ENCODE data around the gene TMEM245. TPM values are rescaled to one million over a fixed set of nuclear protein-coding genes. Genes with fewer than 3 reads are reported as not detected.
"Not testable (repeated sequence)": the region's sequence is repeated elsewhere in the genome, so short reads cannot be mapped to it uniquely, and the experiment has no call there.

The TMEM245 gene
- total RNA-seq, 2 experiments from 2014 or later: 22.6 to 24.4 TPM

DNA sequence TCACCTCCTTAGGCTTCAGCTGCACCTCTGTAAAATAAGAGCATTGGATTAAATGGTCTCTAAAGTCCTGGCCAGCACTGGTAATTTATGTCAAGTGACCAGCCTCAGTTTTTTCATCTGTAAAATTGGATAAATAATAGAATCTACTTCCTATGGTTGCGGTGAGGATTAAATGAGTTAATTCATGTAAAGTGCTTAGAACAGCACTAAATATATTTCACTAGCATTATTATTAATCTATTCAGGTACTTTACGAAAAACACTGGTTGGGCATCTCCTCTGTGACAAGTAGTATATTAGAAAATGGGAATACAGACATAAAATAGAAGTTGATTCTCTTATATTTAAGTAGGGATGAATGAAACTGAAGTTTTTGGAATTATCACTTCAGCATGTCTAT, 13.8 kb upstream of the TMEM245 start:
- no peaks in the 10 kb centered on the region for H3K36me3 Mint-ChIP-seq (ENCODE audit: low read depth)
- TF ChIP-seq CTCF (IDR thresholded peaks at IDR 0.05): no peak
- no peak overlapping the region for H3K4me3 Mint-ChIP-seq
- peaks cover 5% of the 10 kb centered on the region for H3K4me1 Mint-ChIP-seq (ENCODE audit: low read depth)
- ATAC-seq (ENCODE audit: poor library complexity) (no peak), DNase-seq (no peak)
- H3K36me3 ChIP-seq (ENCODE audit: insufficient read depth, low read length): no peaks in the 10 kb centered on the region
- no peaks in the 10 kb centered on the region for H3K4me1 ChIP-seq (ENCODE audit: insufficient read depth, low read length)
- intact Hi-C loops (cut with DNase I, micrococcal nuclease): no loop called here
- H3K9me3 Mint-ChIP-seq: no peaks in the 10 kb centered on the region
- ChIA-PET CTCF (no interaction called here), POLR2A (no interaction called here)
- H3K4me3 ChIP-seq (ENCODE audit: low read length): no peak overlapping the region
- H3K27ac ChIP-seq (ENCODE audit: low read depth in 1 of 2, low read length in 2 of 2): no peak overlapping the region
- H3K27me3 ChIP-seq (ENCODE audit: control insufficient read depth in 1 of 2, insufficient read depth in 2 of 2, low read length in 2 of 2): no peaks in the 10 kb centered on the region
- no peak overlapping the region for H3K27ac Mint-ChIP-seq
- no peaks in the 10 kb centered on the region for H3K9me3 ChIP-seq (ENCODE audit: control insufficient read depth in 1 of 2, insufficient read depth in 1 of 2, low read length in 2 of 2)
- no peaks in the 10 kb centered on the region for H3K27me3 Mint-ChIP-seq

- no peaks in the 10 kb centered on the region for H3K4me1 ChIP-seq (ENCODE audit: insufficient read depth, low read length)
- no peak overlapping the region for H3K27ac Mint-ChIP-seq
- no peak overlapping the region for H3K4me3 ChIP-seq (ENCODE audit: low read length)
- H3K27ac ChIP-seq (ENCODE audit: low read depth in 1 of 2, low read length in 2 of 2): no peak overlapping the region
- no peaks in the 10 kb centered on the region for H3K36me3 ChIP-seq (ENCODE audit: insufficient read depth, low read length)
- H3K36me3 Mint-ChIP-seq (ENCODE audit: low read depth): no peaks in the 10 kb centered on the region
- no peaks in the 10 kb centered on the region for H3K9me3 Mint-ChIP-seq
- peaks cover 5% of the 10 kb centered on the region for H3K4me1 Mint-ChIP-seq (ENCODE audit: low read depth)
- DNase-seq: no peak
- H3K4me3 Mint-ChIP-seq: no peak overlapping the region
- H3K9me3 ChIP-seq (ENCODE audit: control insufficient read depth in 1 of 2, insufficient read depth in 1 of 2, low read length in 2 of 2): no peaks in the 10 kb centered on the region
- ChIA-PET CTCF (no interaction called here), POLR2A (no interaction called here)
- H3K27me3 ChIP-seq (ENCODE audit: control insufficient read depth in 1 of 2, insufficient read depth in 2 of 2, low read length in 2 of 2): no peaks in the 10 kb centered on the region
- ATAC-seq (ENCODE audit: poor library complexity): no peak
- intact Hi-C loops (cut with DNase I, micrococcal nuclease): no loop called here
- no peaks in the 10 kb centered on the region for H3K27me3 Mint-ChIP-seq
- no peak for TF ChIP-seq CTCF (IDR thresholded peaks at IDR 0.05)
These were observed 12.8 kb upstream of the TMEM245 start for GRCh38 chr9:109132567-109133021.

DNA sequence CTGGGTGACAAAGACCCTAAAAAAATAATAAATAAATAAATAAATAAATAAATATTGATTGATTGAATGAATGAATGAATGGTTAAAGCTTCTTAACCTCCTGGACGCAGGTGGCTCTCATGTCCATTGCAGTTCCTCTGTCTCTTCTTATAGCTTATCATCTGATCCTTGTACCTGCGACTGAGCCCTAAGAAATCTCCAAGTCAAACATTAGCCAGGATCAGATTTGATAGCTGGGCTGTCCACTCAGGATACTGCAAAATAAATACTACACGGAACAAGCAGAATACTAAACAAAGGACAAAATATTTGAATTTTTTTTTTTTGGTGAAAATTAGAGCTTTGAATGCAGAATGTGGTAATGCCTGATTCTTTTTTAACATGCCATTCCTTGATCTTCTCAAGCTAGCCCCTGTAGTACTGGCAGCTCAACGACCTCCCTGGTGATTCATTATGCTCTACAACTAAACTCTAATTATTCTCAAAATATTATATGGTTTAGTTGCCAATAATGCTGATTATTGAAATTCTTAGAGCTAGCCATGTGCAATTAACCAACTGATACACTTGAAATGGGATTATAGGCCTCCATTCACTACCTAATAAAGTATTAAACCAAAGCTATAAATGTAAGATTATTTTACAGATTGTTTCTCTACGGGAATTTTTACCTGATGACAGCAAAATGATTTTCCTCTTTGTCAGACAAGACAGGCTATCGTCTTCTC, 9.9 kb upstream of the TMEM245 start:
- CTCF ChIA-PET: interaction anchor here (0.6 kb wide), 1 partner anchor 18 kb away, joined by 3 read pairs; no protein-coding TSS in a partner anchor

GRCh38 chr9:109126671-109127070, 6.9 kb upstream of the TMEM245 start:
- H3K9me3 Mint-ChIP-seq; POLR2A ChIA-PET; H3K4me1 Mint-ChIP-seq (ENCODE audit: low read depth); H3K27me3 Mint-ChIP-seq; DNase-seq; H3K36me3 Mint-ChIP-seq (ENCODE audit: low read depth); H3K27me3 ChIP-seq (ENCODE audit: control insufficient read depth in 1 of 2, insufficient read depth in 2 of 2, low read length in 2 of 2); ATAC-seq (ENCODE audit: poor library complexity); H3K36me3 ChIP-seq (ENCODE audit: insufficient read depth, low read length); H3K27ac Mint-ChIP-seq; H3K4me3 ChIP-seq (ENCODE audit: low read length); H3K27ac ChIP-seq (ENCODE audit: low read depth in 1 of 2, low read length in 2 of 2); H3K4me1 ChIP-seq (ENCODE audit: insufficient read depth, low read length); H3K4me3 Mint-ChIP-seq; H3K9me3 ChIP-seq (ENCODE audit: control insufficient read depth in 1 of 2, insufficient read depth in 1 of 2, low read length in 2 of 2); CTCF ChIA-PET: not testable (repeated sequence)
- intact Hi-C loops (cut with DNase I, micrococcal nuclease): loop anchor here in 1 of 2 experiments (10.0 kb wide), 1 partner anchor 1842 kb away; the partner anchor contains the start of gene RAD23B

More for the DNA sequence above, 9.9 kb upstream of the TMEM245 start:
- Mint-ChIP-seq H3K9me3 (no peaks in the 10 kb centered on the region), H3K27me3 (no peaks in the 10 kb centered on the region), H3K4me3 (no peak overlapping the region), H3K27ac (no peak overlapping the region), H3K4me1 (ENCODE audit: low read depth) (peaks cover 5% of the 10 kb centered on the region), H3K36me3 (ENCODE audit: low read depth) (no peaks in the 10 kb centered on the region)
- ATAC-seq (ENCODE audit: poor library complexity) (no peak), DNase-seq (no peak)
- no peaks in the 10 kb centered on the region for H3K9me3 ChIP-seq (ENCODE audit: control insufficient read depth in 1 of 2, insufficient read depth in 1 of 2, low read length in 2 of 2)
- no peak for TF ChIP-seq CTCF (IDR thresholded peaks at IDR 0.05)
- no peaks in the 10 kb centered on the region for H3K27me3 ChIP-seq (ENCODE audit: control insufficient read depth in 1 of 2, insufficient read depth in 2 of 2, low read length in 2 of 2)
- no peak overlapping the region for H3K4me3 ChIP-seq (ENCODE audit: low read length)
- intact Hi-C loops (cut with DNase I, micrococcal nuclease): loop anchor here in 1 of 2 experiments (10.0 kb wide), 1 partner anchor 1845 kb away; the partner anchor contains the start of gene RAD23B
- POLR2A ChIA-PET: interaction anchor here (1.2 kb wide), 1 partner anchor 9 kb away, joined by 3 read pairs; no protein-coding TSS in a partner anchor
- H3K4me1 ChIP-seq (ENCODE audit: insufficient read depth, low read length): no peaks in the 10 kb centered on the region
- no peak overlapping the region for H3K27ac ChIP-seq (ENCODE audit: low read depth in 1 of 2, low read length in 2 of 2)
- H3K36me3 ChIP-seq (ENCODE audit: insufficient read depth, low read length): no peaks in the 10 kb centered on the region
